ENCODE data around the gene NAALADL1. TPM values are rescaled to one million over a fixed set of nuclear protein-coding genes. Genes with fewer than 3 reads are reported as not detected.
"Not testable (repeated sequence)": the region's sequence is repeated elsewhere in the genome, so short reads cannot be mapped to it uniquely, and the experiment has no call there.

NAALADL1 gene
- total and polyA plus RNA-seq, 2 experiments from 2014 or later = 0.13 TPM; not detected in 1

GRCh38 chr11:65013130-65013887 is 45.0 kb downstream of the NAALADL1 start:
- DNase-seq (ENCODE audit: low spot score) = peak; percentile 95
- H3K36me3 ChIP-seq (replicated peaks; ENCODE audit: insufficient read depth, low read depth) = no peaks in the 10 kb centered on the region
- H3K79me2 ChIP-seq = peaks cover 20% of the 10 kb centered on the region
- H3K27ac ChIP-seq = peak overlapping the region; percentile 98
- 14% methylated on average over 22 of the region's 22 CpGs for WGBS (ENCODE audit: low lambda C conversion rate, missing lambda C conversion rate)
- peak overlapping the region; percentile 56 for H3K4me3 ChIP-seq
- H3K4me2 ChIP-seq = peak overlapping the region; percentile 91
- TF ChIP-seq EZH2phosphoT487 (IDR thresholded peaks at IDR 0.05; ENCODE audit: low read depth, severe bottlenecking, unreplicated experiment) (no peak), EZH2 (IDR thresholded peaks at IDR 0.05; ENCODE audit: borderline replicate concordance) (no peak)
- TF ChIP-seq, protein P1, sequence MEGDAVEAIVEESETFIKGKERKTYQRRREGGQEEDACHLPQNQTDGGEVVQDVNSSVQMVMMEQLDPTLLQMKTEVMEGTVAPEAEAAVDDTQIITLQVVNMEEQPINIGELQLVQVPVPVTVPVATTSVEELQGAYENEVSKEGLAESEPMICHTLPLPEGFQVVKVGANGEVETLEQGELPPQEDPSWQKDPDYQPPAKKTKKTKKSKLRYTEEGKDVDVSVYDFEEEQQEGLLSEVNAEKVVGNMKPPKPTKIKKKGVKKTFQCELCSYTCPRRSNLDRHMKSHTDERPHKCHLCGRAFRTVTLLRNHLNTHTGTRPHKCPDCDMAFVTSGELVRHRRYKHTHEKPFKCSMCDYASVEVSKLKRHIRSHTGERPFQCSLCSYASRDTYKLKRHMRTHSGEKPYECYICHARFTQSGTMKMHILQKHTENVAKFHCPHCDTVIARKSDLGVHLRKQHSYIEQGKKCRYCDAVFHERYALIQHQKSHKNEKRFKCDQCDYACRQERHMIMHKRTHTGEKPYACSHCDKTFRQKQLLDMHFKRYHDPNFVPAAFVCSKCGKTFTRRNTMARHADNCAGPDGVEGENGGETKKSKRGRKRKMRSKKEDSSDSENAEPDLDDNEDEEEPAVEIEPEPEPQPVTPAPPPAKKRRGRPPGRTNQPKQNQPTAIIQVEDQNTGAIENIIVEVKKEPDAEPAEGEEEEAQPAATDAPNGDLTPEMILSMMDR (IDR thresholded peaks at IDR 0.05; ENCODE audit: poor library complexity) = peak; percentile 71
- H3K9me3 ChIP-seq (ENCODE audit: low read depth) = no peaks in the 10 kb centered on the region
- H2AFZ ChIP-seq = peak overlapping the region; percentile 91
- H3K27me3 ChIP-seq = no peaks in the 10 kb centered on the region
- peaks cover 6% of the 10 kb centered on the region for H3K4me1 ChIP-seq (ENCODE audit: insufficient read depth)
- no peaks in the 10 kb centered on the region for H4K20me1 ChIP-seq (ENCODE audit: insufficient read depth, poor library complexity, severe bottlenecking)
- H3K9me2 ChIP-seq (replicated peaks; ENCODE audit: insufficient read depth) = no peaks in the 10 kb centered on the region

- Histone ChIP-seq H3K9me3 (ENCODE audit: low read depth) (no peaks in the 10 kb centered on the region), H2AFZ (no peak overlapping the region), H3K79me2 (no peaks in the 10 kb centered on the region), H3K9me2 (replicated peaks; ENCODE audit: insufficient read depth) (no peaks in the 10 kb centered on the region), H3K4me2 (no peak overlapping the region), H3K27ac (no peak overlapping the region), H3K27me3 (no peaks in the 10 kb centered on the region), H4K20me1 (ENCODE audit: insufficient read depth, poor library complexity, severe bottlenecking) (no peaks in the 10 kb centered on the region), H3K4me1 (ENCODE audit: insufficient read depth) (peaks cover 6% of the 10 kb centered on the region), H3K4me3 (no peak overlapping the region), H3K36me3 (replicated peaks; ENCODE audit: insufficient read depth, low read depth) (no peaks in the 10 kb centered on the region)
- WGBS (ENCODE audit: low lambda C conversion rate, missing lambda C conversion rate) = 89% methylated on average over 2 of the region's 2 CpGs
- TF ChIP-seq, protein P1 (IDR thresholded peaks at IDR 0.05; ENCODE audit: poor library complexity) = no peak
- no peak for TF ChIP-seq EZH2 (IDR thresholded peaks at IDR 0.05; ENCODE audit: borderline replicate concordance)
- no peak for TF ChIP-seq EZH2phosphoT487 (IDR thresholded peaks at IDR 0.05; ENCODE audit: low read depth, severe bottlenecking, unreplicated experiment)
- no peak for DNase-seq (ENCODE audit: low spot score)
Observed at GRCh38 chr11:65008873-65009272, 49.5 kb downstream of the NAALADL1 start.

DNA sequence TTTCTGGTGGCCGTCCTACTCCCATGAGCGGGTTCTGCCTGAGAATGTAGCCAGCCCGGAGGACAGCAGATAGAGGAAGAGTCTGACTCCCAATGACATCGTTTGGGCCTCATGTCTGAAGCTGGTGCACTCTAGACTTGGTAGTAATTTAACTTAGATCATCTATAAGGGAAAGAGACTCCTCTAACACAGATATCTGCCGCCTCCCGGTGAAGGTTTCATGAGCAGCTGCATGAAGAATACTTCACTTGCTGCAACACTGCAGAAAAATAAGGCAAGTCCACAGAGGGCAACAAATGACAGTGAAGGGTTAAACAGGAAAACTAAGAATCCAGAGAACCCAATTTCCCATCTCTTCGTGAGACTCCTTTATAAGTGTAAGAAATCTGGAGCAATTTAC is 50.3 kb downstream of the NAALADL1 start:
- Histone ChIP-seq H3K79me2 (no peaks in the 10 kb centered on the region), H2AFZ (no peak overlapping the region), H3K27ac (no peak overlapping the region), H3K36me3 (replicated peaks; ENCODE audit: insufficient read depth, low read depth) (no peaks in the 10 kb centered on the region), H3K9me3 (ENCODE audit: low read depth) (no peaks in the 10 kb centered on the region), H3K27me3 (no peaks in the 10 kb centered on the region), H3K4me3 (no peak overlapping the region), H3K9me2 (replicated peaks; ENCODE audit: insufficient read depth) (no peaks in the 10 kb centered on the region), H3K4me2 (no peak overlapping the region), H3K4me1 (ENCODE audit: insufficient read depth) (peaks cover 3% of the 10 kb centered on the region), H4K20me1 (ENCODE audit: insufficient read depth, poor library complexity, severe bottlenecking) (no peaks in the 10 kb centered on the region)
- no peak for DNase-seq (ENCODE audit: low spot score)
- WGBS (ENCODE audit: low lambda C conversion rate, missing lambda C conversion rate) = 74% methylated on average over 7 of the region's 7 CpGs
- TF ChIP-seq, protein P1 (IDR thresholded peaks at IDR 0.05; ENCODE audit: poor library complexity) = no peak
- TF ChIP-seq EZH2phosphoT487 (IDR thresholded peaks at IDR 0.05; ENCODE audit: low read depth, severe bottlenecking, unreplicated experiment) (no peak), EZH2 (IDR thresholded peaks at IDR 0.05; ENCODE audit: borderline replicate concordance) (no peak)

- H3K9me2 ChIP-seq (replicated peaks; ENCODE audit: insufficient read depth); H3K4me2 ChIP-seq; H3K4me1 ChIP-seq (ENCODE audit: insufficient read depth); H3K36me3 ChIP-seq (replicated peaks; ENCODE audit: insufficient read depth, low read depth); H2AFZ ChIP-seq; H3K4me3 ChIP-seq; H3K27ac ChIP-seq; H3K9me3 ChIP-seq (ENCODE audit: low read depth); H3K79me2 ChIP-seq; DNase-seq (ENCODE audit: low spot score); H3K27me3 ChIP-seq; H4K20me1 ChIP-seq (ENCODE audit: insufficient read depth, poor library complexity, severe bottlenecking): not testable (repeated sequence)
- WGBS (ENCODE audit: low lambda C conversion rate, missing lambda C conversion rate) = 70% methylated on average over 3 of the region's 3 CpGs
Observed at GRCh38 chr11:65003968-65004367, 54.4 kb downstream of the NAALADL1 start.

Measured in hepatocyte (in vitro differentiated cells).